ENCODE data around the gene RETREG3. TPM values are rescaled to one million over a fixed set of nuclear protein-coding genes. Genes with fewer than 3 reads are reported as not detected.
A peak's percentile ranks its signal among the peaks of the same experiment; 100 is the strongest.
"Not testable (repeated sequence)": the region's sequence is repeated elsewhere in the genome, so short reads cannot be mapped to it uniquely, and the experiment has no call there.

The RETREG3 gene
- total RNA-seq, 2 experiments from 2014 or later: 28.3 to 30.9 TPM

DNA sequence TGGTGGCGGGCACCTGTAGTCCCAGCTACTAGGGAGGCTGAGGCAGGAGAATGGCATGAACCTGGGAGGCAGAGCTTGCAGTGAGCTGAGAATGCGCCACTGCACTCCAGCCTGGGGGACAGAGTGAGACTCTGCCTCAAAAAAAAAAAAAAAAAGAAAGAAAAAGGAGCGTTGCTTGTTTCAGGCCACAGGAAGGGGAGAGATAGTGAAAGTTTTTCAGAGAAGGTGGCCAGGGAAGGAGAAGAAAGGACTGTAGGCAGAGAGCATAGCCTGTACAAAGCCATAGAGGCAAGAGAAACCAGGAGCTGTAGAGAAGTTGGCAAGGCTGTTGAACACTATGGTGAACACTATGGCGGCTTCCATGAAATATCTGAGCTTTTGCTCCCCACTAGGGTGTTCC lies 68.6 kb downstream of the RETREG3 start:
- H3K27me3 Mint-ChIP-seq; DNase-seq; intact Hi-C loops (cut with DNase I, micrococcal nuclease); ATAC-seq; POLR2A ChIA-PET; H3K9me3 Mint-ChIP-seq (ENCODE audit: low read depth); H3K4me3 Mint-ChIP-seq: not testable (repeated sequence)
- Mint-ChIP-seq H3K27ac (peak overlapping the region; percentile 55), H3K4me1 (peaks cover 25% of the 10 kb centered on the region), H3K36me3 (ENCODE audit: low read depth) (peaks cover 20% of the 10 kb centered on the region)
- CTCF ChIA-PET: interaction anchor here (0.6 to 1.2 kb wide), 7 partner anchors 8 to 610 kb away, joined by 3 to 5 read pairs (median 3); partner anchors contain the start of gene ODAD4

- Mint-ChIP-seq H3K9me3 (ENCODE audit: low read depth) (no peaks in the 10 kb centered on the region), H3K27me3 (no peaks in the 10 kb centered on the region), H3K4me1 (peaks cover 30% of the 10 kb centered on the region), H3K27ac (no peak overlapping the region), H3K4me3 (no peak overlapping the region), H3K36me3 (ENCODE audit: low read depth) (peaks cover 17% of the 10 kb centered on the region)
- ATAC-seq (no peak), DNase-seq (no peak)
- CTCF ChIA-PET: interaction anchor here (0.6 to 1.1 kb wide), 3 partner anchors 11 to 230 kb away, joined by 3 to 4 read pairs (median 3); no protein-coding TSS in a partner anchor
- intact Hi-C loops (cut with DNase I, micrococcal nuclease): loop anchor here in 1 of 2 experiments (5.0 kb wide), 1 partner anchor 521 kb away; the partner anchor contains the start of gene DNAJC7
- POLR2A ChIA-PET: no interaction called here
These were observed 70.7 kb downstream of the RETREG3 start for GRCh38 chr17:42538482-42538881.

DNA sequence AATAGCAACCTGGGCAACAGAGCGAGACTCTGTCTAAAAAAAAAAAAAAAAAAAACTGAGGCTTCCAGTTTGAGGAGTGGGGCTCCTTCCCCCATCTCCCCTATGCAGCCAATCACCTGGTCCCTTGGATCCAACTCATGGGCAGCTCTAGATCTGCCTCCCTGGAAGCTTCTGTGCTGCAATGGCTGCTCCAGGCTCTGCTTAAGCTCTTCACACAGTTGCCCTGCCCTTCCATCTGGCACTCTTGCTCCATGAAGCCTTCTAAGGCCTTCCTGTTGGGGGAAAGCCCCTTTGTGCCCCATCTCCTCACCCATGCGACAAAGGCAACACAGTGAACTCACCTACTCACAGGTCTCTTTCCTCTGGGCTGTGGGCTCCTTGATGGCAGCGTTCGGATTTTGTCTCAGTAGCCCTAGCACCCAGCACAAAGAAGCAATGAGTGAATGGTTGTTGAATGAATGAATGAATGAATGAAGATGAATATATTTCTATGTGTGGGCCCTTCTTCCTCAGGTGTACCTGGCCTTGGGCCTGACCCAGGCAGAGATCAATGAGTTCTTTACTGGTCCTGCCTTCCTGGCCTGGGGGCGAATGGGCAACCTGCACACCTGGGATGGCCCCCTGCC lies 71.2 kb downstream of the RETREG3 start:
- ATAC-seq (no peak), DNase-seq (no peak)
- H3K36me3 Mint-ChIP-seq (ENCODE audit: low read depth): peaks cover 17% of the 10 kb centered on the region
- CTCF ChIA-PET: interaction anchor here (0.7 kb wide), 1 partner anchor 14 kb away, joined by 3 read pairs; no protein-coding TSS in a partner anchor
- peak overlapping the region; percentile 8 for H3K27ac Mint-ChIP-seq
- intact Hi-C loops (cut with DNase I, micrococcal nuclease): loop anchor here in 1 of 2 experiments (5.0 kb wide), 1 partner anchor 521 kb away; the partner anchor contains the start of gene DNAJC7
- peak overlapping the region; percentile 20 for H3K4me3 Mint-ChIP-seq
- POLR2A ChIA-PET: interaction anchor here (1.2 kb wide), 1 partner anchor 10 kb away, joined by 7 read pairs; no protein-coding TSS in a partner anchor
- peaks cover 30% of the 10 kb centered on the region for H3K4me1 Mint-ChIP-seq
- no peaks in the 10 kb centered on the region for H3K27me3 Mint-ChIP-seq
- no peaks in the 10 kb centered on the region for H3K9me3 Mint-ChIP-seq (ENCODE audit: low read depth)

DNA sequence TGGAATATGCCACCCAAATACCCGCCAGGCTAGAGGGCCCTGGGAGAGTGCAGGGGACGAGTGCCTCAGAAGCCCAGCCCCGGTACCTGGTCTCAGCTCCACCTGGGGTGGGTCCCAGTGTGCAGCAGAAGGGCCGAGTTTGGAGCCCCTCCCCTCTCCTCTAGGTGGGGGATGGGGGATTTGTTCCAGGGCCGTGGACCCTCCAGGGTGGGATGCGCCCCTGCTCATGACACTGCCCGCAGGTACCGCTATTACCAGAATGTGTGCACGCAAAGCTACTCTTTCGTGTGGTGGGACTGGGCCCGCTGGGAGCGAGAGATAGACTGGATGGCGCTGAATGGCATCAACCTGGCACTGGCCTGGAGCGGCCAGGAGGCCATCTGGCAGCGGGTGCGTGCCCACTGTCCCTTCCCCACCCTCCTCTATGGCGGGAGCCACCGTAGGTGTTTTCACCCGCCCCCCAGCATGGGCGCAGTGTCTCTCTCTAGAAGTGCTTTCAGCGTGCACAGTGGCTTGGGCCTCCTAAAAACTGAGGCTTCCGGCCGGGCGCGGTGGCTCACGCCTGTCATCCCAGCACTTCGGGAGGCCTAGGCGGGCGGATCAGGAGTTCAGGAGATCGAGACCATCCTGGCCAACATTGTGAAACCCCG lies 71.9 kb downstream of the RETREG3 start:
- intact Hi-C loops (cut with DNase I, micrococcal nuclease): loop anchor here in 1 of 2 experiments (5.0 kb wide), 1 partner anchor 520 kb away; the partner anchor contains the start of gene DNAJC7
- Mint-ChIP-seq H3K4me1 (peaks cover 30% of the 10 kb centered on the region), H3K27me3 (no peaks in the 10 kb centered on the region), H3K27ac (peak overlapping the region; percentile 83), H3K9me3 (ENCODE audit: low read depth) (no peaks in the 10 kb centered on the region), H3K36me3 (ENCODE audit: low read depth) (peaks cover 17% of the 10 kb centered on the region), H3K4me3 (peak overlapping the region; percentile 75)
- no peak for DNase-seq
- ChIA-PET CTCF (interaction anchor here (1.1 kb wide), 1 partner anchor 19 kb away, joined by 4 read pairs; no protein-coding TSS in a partner anchor), POLR2A (interaction anchor here (1.2 kb wide), 1 partner anchor 11 kb away, joined by 7 read pairs; no protein-coding TSS in a partner anchor)
- ATAC-seq: no peak

DNA sequence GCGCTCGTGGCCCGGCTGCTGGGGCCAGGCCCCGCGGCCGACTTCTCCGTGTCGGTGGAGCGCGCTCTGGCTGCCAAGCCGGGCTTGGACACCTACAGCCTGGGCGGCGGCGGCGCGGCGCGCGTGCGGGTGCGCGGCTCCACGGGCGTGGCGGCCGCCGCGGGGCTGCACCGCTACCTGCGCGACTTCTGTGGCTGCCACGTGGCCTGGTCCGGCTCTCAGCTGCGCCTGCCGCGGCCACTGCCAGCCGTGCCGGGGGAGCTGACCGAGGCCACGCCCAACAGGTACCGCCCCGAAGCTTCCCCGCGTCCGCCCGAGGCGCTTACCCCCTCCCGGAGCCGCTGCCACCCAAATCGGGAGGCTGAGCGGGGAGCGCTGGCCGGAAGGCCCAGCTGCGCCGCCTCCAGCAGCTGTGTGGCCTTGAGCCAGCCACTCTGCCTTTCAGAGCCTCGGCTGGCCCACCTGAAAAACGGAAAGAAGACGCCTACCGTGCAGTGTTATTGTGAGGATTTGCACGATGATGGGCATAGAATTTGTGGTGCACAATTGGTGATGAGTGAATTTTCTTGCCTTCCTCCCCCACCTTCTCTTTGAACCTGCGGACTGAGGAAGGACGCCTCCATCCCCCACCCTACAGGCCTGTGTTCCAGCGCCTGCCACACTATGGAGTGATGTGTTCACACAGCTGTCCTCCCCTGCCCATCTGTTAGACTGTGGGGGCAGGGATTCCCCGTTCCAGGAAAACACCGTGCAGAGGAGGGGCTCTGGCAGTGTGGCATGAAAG lies 72.6 kb downstream of the RETREG3 start:
- intact Hi-C loops (cut with DNase I, micrococcal nuclease): loop anchor here (1.0 to 5.0 kb wide), 5 partner anchors 18 to 519 kb away; partner anchors contain the start of genes COASY (in 1 of the 2), DNAJC7 (in 1 of the 2) and PSMC3IP (in 1 of the 2)
- Mint-ChIP-seq H3K36me3 (ENCODE audit: low read depth) (peaks cover 16% of the 10 kb centered on the region), H3K4me1 (peaks cover 32% of the 10 kb centered on the region), H3K27me3 (no peaks in the 10 kb centered on the region), H3K4me3 (peak overlapping the region; percentile 86), H3K27ac (peak overlapping the region; percentile 83), H3K9me3 (ENCODE audit: low read depth) (no peaks in the 10 kb centered on the region)
- CTCF ChIA-PET: interaction anchor here (0.5 to 1.8 kb wide), 7 partner anchors 12 to 606 kb away, joined by 3 to 8 read pairs (median 4); partner anchors contain the start of genes GHDC and ODAD4
- DNase-seq (peak; percentile 87), ATAC-seq (peak; percentile 76)
- POLR2A ChIA-PET: interaction anchor here (1.3 kb wide), 1 partner anchor 11 kb away, joined by 3 read pairs; no protein-coding TSS in a partner anchor

- no peaks in the 10 kb centered on the region for H3K9me3 Mint-ChIP-seq (ENCODE audit: low read depth)
- ChIA-PET CTCF (interaction anchor here (0.5 to 1.8 kb wide), 9 partner anchors 12 to 605 kb away, joined by 3 to 8 read pairs (median 4); partner anchors contain the start of genes GHDC and ODAD4), POLR2A (interaction anchor here (0.6 to 1.3 kb wide), 2 partner anchors 12 to 36 kb away, joined by 3 to 6 read pairs; no protein-coding TSS in a partner anchor)
- H3K4me1 Mint-ChIP-seq: peaks cover 30% of the 10 kb centered on the region
- ATAC-seq: peak; percentile 87
- no peaks in the 10 kb centered on the region for H3K27me3 Mint-ChIP-seq
- H3K27ac Mint-ChIP-seq: peak within 1 kb of the TSS; percentile 90
- peaks cover 12% of the 10 kb centered on the region for H3K36me3 Mint-ChIP-seq (ENCODE audit: low read depth)
- peak; percentile 92 for DNase-seq
- H3K4me3 Mint-ChIP-seq: peak within 1 kb of the TSS; percentile 86
- intact Hi-C loops (cut with DNase I, micrococcal nuclease): loop anchor here (1.0 to 5.0 kb wide), 5 partner anchors 18 to 519 kb away; partner anchors contain the start of genes COASY (in 1 of the 2), DNAJC7 (in 1 of the 2) and PSMC3IP (in 1 of the 2)
These were observed 73.2 kb downstream of the RETREG3 start, which contains the start of gene NAGLU for GRCh38 chr17:42536048-42536371. NAGLU (plus strand) TSS chr17:42536241; CDS start chr17:42536273, 32 bp downstream.

DNA sequence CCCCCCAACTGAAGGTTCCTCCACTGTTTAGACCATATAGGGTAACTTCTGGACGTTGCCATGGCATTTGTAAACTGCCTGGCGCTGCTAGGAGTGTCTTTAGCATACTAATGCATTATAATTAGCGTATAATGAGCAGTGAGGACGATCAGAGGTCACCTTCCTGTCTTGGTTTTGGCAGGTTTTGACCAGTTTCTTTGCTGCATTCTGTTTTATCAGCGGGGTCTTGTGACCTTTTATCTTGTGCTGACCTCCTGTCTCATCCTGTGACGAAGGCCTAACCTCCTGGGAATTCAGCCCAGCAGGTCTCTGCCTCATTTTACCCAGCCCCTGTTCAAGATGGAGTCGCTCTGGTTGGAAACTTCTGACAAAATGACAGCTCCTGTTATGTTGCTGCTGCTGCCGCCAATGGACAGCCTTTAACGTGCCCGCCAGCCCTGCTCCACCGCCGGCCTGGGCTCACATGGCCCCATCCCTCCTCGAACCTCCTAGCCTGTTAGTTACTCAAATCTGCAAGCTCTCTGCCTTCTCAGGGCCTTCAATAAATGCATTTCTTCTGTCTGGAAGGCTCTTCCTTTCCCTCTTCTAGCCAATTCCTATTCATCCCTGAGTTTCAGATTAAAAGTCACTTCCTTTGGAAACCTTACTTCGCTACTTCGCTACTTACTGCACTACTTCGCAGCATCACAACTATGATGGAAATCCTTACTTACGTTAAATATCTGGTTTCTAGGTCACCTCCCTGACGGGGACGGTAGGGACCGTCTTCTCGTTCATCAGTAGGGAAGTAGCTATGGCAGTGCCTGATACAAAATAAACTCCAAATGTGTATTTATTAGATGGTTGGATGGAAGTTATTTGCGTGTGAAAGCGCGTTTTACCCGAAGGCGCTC lies 73.8 kb downstream of the RETREG3 start:
- Mint-ChIP-seq H3K4me3 (peak overlapping the region; percentile 86), H3K9me3 (ENCODE audit: low read depth) (no peaks in the 10 kb centered on the region), H3K27ac (peak overlapping the region; percentile 90), H3K4me1 (peaks cover 29% of the 10 kb centered on the region), H3K27me3 (no peaks in the 10 kb centered on the region), H3K36me3 (ENCODE audit: low read depth) (peaks cover 7% of the 10 kb centered on the region)
- ATAC-seq: peak; percentile 5
- intact Hi-C loops (cut with DNase I, micrococcal nuclease): loop anchor here (1.0 to 5.0 kb wide), 5 partner anchors 19 to 518 kb away; partner anchors contain the start of genes COASY (in 1 of the 2), DNAJC7 (in 1 of the 2) and PSMC3IP (in 1 of the 2)
- DNase-seq: no peak
- ChIA-PET POLR2A (interaction anchor here (0.6 to 1.3 kb wide), 2 partner anchors 13 to 35 kb away, joined by 3 to 6 read pairs; no protein-coding TSS in a partner anchor), CTCF (interaction anchor here (0.7 to 1.8 kb wide), 8 partner anchors 13 to 415 kb away, joined by 3 to 8 read pairs (median 4); partner anchors contain the start of gene GHDC)

DNA sequence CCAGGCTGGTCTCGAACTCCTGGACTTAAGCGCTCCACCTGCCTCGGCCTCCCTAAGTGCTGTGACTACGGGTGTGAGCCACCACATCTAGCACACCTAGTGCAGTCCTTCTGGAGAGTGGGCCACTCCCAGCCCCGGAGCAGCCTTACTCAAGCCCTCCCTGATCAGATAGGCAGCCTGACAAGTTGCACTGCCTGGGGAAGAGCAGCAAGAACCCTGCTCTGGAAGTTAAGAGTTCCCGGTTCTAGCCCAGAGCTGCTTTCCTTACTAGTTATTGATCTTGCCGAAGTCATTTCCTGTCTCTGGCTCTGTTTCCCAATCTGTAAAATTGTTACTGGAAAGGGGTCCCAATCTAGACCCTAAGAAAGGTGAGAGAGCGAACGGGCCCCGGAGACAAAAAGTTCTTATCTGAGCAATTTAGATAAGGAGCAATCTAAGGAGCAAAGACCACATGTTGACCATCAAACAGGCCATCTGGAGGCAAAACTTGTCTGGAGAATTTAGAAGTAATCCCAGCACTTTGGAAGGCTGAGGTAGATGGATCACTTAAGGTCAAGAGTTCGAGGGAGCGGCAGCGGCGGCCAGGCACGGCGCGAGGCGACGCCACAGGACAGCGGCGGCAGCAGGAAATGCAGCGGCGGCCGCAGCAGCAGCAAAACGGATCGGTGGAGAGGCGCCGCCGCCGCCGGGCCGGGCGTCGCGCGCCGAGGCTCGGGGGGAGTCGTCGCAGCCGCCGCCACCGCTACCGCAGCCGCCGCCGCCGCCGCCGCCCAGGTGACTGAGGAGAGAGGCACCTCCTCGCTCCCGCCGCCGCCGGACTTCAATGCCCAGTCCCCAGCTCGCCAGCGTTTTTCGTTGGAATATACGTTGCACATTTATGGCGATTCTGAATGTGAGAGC lies 77.5 kb downstream of the RETREG3 start:
- peak overlapping the region; percentile 68 for H3K27ac Mint-ChIP-seq
- H3K36me3 Mint-ChIP-seq (ENCODE audit: low read depth): no peaks in the 10 kb centered on the region
- intact Hi-C loops (cut with DNase I, micrococcal nuclease): no loop called here
- no peaks in the 10 kb centered on the region for H3K9me3 Mint-ChIP-seq (ENCODE audit: low read depth)
- peaks cover 36% of the 10 kb centered on the region for H3K4me1 Mint-ChIP-seq
- peak; percentile 74 for DNase-seq
- ChIA-PET CTCF (interaction anchor here (0.6 to 1.2 kb wide), 5 partner anchors 10 to 1021 kb away, joined by 3 to 5 read pairs (median 3); partner anchors contain the start of genes NKIRAS2 and PSMC3IP), POLR2A (interaction anchor here (0.6 kb wide), 1 partner anchor 192 kb away, joined by 5 read pairs; no protein-coding TSS in a partner anchor)
- H3K27me3 Mint-ChIP-seq: no peaks in the 10 kb centered on the region
- H3K4me3 Mint-ChIP-seq: peak overlapping the region; percentile 64
- peak; percentile 31 for ATAC-seq

DNA sequence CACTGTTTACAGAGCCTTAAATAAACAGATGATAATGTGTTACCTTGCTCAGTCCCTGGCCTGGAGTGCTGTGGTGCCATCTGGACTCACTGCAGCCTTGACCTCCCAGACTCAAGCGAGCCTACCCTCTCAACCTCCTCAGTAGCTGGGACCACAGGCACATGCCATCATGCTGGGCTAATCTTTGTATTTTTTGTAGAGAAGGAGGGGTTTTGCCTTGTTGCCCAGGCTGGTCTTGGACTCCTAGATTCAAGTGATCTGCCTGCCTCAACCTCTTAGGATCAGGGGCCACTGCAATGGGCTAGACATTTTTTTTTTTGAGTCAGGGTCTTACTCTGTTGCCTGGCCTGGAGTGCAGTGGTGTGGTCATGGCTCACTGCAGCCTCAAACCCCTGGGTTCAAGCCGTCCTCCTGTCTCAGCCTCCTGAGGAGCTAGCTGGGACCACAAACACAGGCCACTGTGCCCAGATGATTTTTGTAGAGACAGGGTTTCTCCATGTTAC lies 78.2 kb downstream of the RETREG3 start:
- ChIA-PET CTCF (interaction anchor here (0.6 to 1.5 kb wide), 4 partner anchors 13 to 1020 kb away, joined by 3 to 4 read pairs (median 3); partner anchors contain the start of gene NKIRAS2), POLR2A (no interaction called here)
- DNase-seq: no peak
- Mint-ChIP-seq H3K27ac (peak overlapping the region; percentile 68), H3K36me3 (ENCODE audit: low read depth) (no peaks in the 10 kb centered on the region), H3K4me3 (no peak overlapping the region), H3K4me1 (peaks cover 35% of the 10 kb centered on the region), H3K27me3 (no peaks in the 10 kb centered on the region), H3K9me3 (ENCODE audit: low read depth) (no peaks in the 10 kb centered on the region)
- intact Hi-C loops (cut with DNase I, micrococcal nuclease): no loop called here
- ATAC-seq: no peak

Measured in activated CD4-positive, alpha-beta T cell treated with anti-CD3 and anti-CD28 coated beads for 36 hours (primary cell).